Right renal cortex interstitium (tissue), 3 donors: ENCODE data around the gene LYRM1. TPM values are rescaled to one million over a fixed set of nuclear protein-coding genes. Genes with fewer than 3 reads are reported as not detected.
A peak's percentile ranks its signal among the peaks of the same experiment; 100 is the strongest.
"Not testable (repeated sequence)": the region's sequence is repeated elsewhere in the genome, so short reads cannot be mapped to it uniquely, and the experiment has no call there.

Experiments
- DNase-seq, 3 donors: peaks; one replicate each; pipeline ENCODE4 v3.0.0-alpha.2; 2013; ENCODE audit warnings: low read depth in 3 of 3, low spot score in 2 of 3
- polyA plus RNA-seq, 3 donors: library from polyadenylated mRNA; unstranded; fragments of 120-200 nt; gene quantifications; one replicate each; pipeline ENCODE4 v1.2.1, GENCODE V29; 2013; ENCODE audit not compliant: insufficient read length in 3 of 3

The LYRM1 gene
- polyA plus RNA-seq, 3 donors: 49.8 to 50.6 (median 50.0) TPM

DNA sequence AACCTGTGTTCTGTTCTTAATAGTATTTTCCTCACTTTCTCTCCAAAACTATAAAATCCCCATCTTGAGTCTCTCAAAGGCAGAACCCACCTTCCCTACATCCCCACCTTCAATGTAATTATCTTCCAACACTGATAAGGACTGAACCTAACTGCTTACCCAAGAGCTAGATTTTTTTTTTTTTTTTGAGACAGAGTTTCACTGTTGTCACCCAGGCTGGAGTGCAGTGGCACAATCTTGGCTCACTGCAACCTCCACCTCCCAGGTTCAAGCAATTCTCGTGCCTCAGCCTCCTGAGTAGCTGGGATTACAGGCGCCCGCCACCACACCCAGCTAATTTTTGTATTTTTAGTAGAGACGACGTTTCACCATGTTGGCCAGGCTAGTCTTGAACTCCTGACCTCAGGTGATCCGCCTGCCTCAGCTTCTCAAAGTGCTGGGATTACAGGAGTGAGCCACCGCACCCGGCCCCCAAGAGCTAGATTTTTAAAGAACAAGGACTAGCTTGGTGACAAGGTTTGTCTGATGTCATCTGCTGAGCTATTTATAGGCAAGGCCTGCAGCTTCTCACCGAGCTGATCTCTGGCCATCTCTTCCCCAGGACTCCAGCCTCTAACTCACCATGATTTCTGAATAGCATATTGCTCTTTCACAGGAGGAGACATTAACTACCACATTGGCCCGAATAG, 29.2 kb downstream of the LYRM1 start:
- not testable (repeated sequence) for DNase-seq

DNA sequence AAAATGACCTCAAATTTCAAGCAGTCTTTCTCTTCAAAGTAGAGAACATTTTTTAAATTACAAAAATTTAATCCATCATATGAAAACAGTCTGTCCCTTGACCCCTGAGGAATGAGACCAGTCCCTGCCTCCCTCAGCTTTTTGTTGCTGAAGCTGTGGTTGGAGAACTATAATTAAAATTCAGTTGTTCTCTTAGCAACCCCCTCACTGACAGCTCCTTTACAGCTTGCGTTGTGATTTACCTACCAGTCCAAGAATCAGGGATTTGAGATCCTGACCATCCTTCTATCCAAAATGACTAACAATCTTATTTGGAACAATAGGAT, 29.8 kb downstream of the LYRM1 start:
- no peak for DNase-seq

DNA sequence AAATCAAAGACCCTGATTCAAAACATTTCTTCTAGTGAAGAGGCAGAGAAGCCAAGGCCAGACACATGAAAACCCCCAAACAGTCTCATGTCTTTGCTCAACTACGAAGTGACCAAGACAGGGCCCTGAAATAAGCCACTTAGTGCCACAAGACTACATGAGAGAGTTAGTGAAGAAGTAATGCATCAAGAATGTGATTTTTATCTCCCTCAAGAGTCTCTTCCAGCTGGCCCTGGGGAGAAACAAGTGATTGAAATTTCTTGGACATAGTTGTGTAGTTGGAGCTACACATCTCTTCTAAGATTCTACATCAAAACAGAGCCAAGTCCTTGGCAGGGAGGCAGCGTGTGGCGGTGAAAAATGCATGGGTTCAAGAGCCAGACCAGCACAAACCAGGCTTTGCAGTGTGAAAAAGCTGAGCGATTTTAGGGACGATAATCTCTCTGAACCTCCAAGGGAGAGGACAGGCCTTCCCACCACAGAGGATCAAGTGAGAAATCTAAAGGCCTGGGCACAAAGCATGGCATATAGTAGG, 30.6 kb downstream of the LYRM1 start:
- no peak for DNase-seq

DNA sequence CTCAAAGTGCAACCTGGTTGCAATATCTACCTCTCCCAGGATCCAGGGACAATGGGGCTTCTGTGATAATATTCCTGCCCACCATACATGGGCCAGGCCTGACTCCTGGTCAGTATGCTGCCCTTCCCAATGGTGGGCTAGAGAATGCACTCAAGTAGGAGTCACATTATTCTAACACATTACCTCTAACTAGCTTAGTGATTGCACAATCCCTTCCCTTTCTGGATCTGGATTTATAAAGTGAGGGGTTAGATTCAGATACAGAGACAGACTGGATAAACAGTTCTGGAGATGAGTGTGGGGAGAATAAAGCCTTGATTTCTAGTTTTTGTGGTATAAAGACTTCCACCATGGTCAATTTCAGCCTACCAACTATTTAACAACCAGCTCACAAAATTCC, 33.0 kb downstream of the LYRM1 start:
- no peak for DNase-seq

DNA sequence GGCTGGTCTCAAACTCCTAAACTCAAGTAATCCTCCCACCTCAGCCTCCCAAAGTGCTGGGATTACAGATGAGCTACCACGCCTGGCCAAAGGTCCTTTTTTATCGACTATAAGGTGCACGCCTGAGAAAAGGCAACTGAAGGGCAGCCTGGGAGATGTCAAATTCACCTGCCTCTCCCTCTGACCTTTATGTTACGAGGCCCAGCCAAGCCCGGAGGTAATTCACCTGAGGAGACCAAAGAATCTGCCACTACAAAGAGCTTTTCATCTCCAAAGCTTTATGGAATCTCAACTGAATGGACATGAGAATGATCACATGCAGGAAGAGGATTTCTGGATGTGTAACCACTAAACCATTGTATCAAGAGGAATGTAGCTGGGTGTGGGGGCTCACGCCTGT, 37.2 kb downstream of the LYRM1 start:
- DNase-seq: no peak

DNA sequence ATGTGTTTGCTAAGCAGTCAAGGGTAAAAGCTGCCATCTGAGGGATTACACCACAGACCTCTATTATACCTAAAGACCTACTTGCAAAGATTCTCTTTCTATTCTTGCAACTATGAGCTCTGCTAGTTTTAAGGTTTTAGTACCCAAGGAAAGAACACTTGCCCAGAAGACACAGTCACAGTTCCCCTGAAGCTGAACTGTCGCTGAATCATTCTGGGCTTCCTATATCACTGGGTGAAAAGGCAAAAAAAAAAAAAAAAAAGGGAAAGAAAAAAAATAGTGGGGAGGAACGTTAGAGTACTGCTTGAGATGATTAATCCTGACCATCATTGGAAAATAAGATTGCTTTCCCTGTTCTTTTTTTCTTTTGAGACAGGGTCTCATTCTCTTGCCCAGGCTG, 37.9 kb downstream of the LYRM1 start:
- no peak for DNase-seq

DNA sequence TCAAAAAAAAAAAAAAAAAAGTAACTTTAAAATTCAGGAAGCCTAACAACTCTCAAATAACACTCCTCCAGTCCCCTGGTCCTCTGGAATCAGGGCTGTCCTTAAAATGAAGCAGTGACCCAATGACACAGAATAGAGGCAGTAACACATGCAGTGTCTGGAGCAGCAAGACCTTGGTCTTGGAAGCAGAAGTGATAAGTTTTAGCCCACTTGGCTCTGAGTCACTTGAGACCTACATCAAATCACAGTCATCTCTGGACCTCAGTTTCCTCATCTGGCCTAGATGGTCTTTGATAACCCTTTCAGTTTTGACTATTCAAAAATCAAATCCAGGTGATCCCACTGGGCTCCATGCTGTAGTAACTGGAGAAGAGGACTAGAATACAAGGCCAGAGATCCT, 39.0 kb downstream of the LYRM1 start:
- DNase-seq: no peak

DNA sequence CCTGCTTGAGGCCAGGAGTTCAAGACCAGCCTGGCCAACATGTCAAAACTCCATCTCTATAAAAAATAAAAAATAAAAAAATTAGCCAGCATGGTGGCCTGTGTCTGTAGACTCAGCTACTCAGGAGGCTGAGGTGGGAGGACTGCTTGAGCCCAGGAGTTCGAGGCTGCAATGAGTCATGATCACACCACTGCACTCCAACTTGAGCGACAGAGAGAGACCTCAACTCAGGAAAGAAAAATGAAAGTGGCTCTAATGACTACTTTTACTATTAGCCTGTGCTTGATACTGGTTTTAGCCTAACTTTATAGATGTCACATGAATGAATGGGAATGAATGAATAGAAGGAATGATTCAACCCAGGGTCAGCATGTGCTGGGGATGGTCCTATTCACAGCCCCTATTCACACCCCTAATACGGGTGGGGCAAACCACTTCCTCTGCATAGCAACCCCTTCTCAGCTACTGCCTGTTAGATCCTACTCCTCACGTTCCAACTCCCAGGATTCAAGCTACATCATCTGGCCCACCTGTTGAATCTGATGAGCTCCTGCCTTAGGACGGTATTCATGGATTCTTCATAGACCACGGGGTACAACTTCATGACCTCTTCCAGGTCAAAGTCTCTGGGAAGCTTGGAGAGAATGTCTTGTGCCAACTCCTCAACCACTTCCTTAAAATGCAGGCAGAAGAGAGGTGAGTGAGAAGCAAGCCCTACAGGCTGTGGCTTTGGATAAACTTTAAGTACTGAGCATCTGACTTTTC, 40.5 kb downstream of the LYRM1 start:
- DNase-seq: no peak

DNA sequence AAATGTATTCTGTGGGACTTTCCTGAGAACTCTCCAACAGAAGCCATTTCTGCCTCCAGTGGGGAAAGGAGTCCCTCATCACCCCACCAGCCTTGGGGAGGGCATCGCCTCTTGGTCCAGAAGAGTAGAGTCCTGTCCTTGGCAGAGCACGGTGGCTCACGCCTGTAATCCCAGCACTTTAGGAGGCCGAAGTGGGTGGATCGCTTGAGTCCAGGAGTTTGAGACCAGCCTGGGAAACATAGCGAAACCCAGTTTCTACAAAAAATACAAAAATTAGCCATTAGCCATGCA, 41.0 kb downstream of the LYRM1 start:
- no peak for DNase-seq

DNA sequence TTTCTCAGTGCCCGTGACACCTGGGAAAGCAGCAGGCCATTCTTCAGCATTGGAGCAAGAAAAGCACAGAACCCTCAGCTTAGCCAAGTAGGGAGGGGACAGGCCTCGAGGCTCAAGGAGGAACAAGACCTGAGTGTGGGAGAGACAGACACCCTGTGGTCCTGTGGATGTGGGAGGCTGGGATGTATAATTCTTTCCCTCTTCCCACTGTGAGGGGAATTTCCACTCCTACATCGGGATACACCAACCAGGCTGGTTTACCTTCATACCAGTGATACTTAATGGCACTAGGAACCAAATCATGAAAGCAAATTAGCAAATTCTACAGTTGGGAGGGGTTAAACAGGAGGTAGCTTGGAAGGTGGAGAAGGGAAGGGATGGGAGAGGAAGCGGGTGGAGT, 41.7 kb downstream of the LYRM1 start:
- DNase-seq: no peak

DNA sequence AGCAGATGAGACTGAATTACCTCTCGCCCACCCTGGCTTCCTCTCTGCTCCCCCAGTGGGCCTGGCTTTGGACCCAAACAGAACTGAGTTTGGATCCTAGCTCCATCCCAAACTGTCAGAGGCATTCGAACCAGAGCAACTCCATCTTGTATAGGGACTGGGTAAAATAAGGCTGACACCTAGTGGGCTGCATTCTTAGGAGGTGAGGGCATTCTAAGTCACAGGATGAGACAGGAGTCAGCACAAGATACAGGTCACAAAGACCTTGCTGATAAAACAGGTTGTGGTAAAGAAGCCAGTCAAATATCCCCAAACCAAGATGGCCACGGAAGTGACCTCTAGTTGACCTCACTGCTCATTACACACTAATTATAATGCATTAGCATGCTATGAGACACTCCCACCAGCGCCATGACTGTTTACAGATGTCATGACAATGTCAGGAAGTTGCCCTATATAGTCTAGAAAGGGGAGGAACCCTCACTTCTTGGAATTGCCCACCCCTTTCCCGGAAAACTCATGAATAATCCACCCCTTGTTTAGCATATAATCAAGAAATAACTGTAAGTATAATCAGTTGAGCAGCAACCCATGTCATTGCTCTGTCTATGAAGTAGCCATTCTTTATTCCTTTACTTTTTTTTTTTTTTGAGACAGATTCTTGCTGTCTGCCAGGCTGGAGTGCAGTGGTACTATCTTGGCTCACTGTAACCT, 44.4 kb downstream of the LYRM1 start:
- no peak for DNase-seq

DNA sequence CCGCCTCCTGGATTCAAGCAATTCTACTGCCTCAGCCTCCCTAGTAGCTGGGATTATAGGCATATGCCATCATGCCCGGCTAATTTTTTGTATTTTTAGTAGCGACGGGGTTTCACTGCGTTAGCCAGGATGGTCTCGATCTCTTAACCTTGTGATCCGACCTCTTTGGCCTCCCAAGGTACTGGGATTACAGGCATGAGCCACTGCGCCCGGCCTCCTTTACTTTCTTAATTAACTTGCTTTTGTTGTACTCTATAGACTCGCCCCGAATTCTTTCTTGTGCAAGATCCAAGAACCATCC, 45.0 kb downstream of the LYRM1 start:
- DNase-seq: not testable (repeated sequence)

DNA sequence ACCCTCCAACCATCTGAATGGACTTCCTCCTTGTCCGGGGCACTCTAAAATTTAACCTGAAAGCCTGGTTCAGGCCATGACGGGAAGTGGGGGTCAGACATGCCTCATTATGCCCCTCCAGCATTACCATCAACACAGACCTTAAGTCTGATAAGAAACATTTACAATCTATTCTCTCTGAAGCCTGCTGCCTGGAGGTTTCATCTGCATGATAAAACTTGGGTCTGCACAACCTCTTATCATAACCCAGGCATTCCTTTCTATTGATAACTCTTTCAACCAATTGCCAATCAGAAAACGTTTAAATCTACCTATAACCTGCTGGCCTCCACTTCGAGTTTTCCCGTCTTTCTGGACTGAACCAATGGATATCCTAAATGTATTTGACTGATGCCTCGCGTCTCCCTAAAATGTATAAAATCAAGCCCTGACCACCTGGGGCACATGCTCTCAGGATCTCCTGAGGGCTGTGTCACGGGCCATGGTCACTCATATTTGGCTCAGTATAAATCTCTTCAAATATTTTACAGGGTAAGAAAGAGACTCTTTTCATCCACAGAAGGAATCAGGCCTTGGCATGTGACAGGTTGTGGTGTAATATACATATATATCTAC, 45.6 kb downstream of the LYRM1 start:
- DNase-seq: no peak

DNA sequence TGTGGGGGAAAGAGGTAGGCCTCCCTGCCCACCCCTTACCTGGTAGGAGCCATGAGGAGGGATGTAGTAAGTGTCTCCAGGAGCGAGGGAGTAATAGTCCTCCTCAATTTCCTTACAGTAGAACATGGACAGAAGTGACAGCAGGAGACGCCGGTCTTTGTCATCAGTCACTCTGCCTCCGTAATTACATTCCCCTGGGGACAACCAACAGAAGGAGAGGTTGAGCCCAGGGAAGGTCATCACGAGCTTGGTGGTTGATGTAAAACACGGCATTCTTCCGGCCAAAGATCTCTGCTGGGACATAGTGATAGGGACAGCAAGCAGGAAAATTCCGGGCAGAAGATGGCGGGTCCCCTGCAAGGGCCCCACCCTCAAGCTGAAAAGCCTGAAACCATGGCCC, 47.9 kb downstream of the LYRM1 start:
- DNase-seq: no peak

DNA sequence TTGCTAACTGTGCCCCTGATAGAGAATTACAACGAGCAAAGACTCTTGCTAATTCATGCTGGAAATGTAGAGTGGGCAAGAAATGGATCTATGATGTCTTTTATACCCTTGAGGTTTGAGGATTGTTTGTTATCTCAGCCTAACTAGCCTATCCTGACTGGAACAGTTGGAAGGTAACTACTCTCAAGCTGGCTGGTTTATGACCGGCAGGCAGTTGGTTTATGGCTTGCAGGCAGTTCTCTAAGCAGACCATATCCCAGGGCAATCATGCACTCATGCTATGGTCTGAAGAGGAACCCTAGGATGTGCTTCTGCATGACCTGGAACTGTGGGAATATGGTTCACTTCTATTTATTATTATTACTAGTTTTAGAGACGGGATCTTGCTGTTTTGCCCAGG, 49.1 kb downstream of the LYRM1 start:
- DNase-seq: no peak

DNA sequence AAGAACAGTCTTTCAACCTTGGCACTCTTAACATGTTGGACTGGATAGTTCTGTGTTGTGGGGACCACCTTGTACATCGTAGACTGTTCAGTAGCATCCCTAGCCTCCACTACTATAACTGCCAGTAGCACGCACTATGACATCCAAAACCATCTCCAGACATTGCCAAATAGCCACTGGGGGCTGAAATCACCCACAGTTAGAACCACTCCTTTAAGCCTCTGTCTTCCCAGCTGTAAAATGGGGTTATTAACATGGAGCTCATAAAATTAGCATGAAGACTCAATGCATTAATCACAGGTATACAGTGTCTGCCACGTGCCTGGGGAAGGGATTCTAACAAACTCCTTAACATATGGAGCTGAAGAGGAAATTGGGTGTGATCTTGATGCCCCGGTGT, 49.7 kb downstream of the LYRM1 start:
- no peak for DNase-seq

DNA sequence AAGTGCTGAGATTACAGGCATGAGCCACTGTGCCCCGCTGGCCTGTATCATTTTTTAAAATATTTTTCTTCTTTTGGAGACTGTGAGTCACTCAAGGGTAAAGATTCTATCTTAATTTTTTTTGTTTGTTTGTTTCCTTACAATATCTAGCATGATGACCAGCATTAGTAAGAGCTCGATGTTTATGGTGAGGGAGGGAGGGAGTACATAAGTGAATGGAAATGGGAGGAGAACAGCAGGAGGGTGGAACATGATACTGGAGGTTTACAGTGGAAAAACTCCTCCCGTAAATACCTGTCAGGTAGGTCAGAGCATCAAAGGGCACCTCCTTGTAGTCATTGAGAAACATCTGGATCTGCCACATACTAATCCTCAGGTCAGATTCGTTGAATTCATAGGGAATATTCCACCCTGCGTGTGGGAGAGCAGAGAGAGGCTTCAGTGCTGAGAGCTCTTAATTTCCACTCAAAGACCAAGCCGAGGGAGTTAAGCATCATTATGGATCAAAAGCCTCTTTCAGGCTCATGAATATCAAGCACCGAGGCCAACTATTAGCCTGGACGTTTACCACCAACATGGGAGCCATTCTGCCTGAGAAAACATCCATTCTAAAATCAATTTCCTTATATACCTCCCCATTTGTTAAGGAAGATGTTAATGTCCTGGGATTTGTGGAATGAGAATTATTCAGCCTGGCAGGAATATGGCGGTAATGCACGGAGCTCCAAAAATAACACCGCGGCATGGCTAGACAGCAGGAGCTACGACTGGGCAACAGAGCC, 51.8 kb downstream of the LYRM1 start:
- DNase-seq: no peak

DNA sequence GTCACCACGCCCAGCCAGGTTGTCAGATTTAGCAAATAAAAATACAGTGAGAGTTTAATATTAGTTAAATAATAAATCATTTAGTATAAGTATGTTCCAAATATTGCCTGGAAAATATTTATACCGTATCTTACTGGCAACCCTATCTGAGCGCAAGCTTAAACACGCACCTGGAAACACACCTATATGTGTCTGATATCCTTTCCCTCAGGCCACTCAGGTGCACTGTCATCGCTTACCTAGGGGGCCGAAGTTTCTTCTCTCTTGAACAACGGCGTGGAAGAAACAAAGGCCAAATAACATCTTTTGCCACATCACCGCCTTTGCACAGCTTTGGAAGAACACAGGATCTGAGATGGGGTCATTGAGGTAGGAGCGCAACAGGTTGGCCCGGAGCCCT, 54.0 kb downstream of the LYRM1 start:
- no peak for DNase-seq

DNA sequence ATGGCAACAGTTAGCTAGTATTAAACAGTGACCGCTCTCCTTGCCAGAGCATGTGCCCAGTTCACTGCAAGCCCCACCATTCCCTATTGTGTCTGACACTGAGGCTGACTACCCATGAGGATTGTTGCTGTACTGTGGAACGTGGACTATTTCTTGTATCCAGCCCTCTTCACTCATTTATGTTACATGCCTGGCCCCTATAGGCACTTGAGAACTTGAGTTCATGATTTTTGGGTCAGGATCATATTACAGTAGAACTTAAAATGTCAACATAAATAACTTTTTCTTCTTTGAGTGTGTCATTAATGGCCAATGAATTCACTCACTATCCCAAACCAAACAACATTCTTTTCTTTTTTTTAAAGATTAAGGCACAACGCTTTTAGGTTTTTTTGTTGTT, 55.7 kb downstream of the LYRM1 start:
- DNase-seq: peak; percentile 33 to 48 (median 47)

DNA sequence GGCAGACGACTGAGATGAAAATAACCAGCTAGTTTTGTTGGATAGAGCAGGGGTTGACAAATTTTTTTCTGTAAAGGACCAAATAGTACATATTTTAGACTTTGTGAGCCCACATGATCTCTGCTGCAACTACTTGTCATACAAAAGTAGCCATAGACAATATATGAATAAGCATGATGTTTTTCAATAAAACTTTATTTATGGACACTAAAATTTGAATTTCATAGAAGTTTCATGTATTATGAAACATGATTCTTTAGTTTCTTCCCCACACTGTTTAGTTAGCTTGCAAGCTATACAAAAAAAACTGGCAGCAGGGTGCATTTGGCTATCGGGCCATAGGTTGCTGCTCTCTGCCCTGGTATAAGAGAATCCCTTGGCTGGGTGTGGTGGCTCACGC, 56.6 kb downstream of the LYRM1 start:
- DNase-seq: no peak

DNA sequence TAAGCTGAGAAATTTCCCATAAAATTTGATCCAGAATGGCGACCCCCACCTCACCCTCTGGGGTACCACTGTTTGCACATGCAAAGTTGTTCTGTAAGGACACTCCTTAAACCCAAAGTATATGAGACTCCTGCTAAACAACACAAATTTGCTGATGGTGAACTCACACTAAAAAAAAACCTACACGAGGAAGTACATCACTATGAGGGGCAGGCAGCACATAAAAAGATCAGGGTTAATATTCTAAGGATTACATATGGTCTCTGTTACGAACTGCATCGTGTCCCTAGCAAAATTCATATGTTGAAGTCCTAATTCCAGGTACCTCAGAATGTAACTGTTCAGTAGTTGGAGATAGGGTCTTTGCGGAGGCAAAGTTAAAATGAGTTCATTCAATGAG, 60.3 kb downstream of the LYRM1 start:
- DNase-seq: no peak
